ENCODE results near the gene FAM110C.

DNA sequence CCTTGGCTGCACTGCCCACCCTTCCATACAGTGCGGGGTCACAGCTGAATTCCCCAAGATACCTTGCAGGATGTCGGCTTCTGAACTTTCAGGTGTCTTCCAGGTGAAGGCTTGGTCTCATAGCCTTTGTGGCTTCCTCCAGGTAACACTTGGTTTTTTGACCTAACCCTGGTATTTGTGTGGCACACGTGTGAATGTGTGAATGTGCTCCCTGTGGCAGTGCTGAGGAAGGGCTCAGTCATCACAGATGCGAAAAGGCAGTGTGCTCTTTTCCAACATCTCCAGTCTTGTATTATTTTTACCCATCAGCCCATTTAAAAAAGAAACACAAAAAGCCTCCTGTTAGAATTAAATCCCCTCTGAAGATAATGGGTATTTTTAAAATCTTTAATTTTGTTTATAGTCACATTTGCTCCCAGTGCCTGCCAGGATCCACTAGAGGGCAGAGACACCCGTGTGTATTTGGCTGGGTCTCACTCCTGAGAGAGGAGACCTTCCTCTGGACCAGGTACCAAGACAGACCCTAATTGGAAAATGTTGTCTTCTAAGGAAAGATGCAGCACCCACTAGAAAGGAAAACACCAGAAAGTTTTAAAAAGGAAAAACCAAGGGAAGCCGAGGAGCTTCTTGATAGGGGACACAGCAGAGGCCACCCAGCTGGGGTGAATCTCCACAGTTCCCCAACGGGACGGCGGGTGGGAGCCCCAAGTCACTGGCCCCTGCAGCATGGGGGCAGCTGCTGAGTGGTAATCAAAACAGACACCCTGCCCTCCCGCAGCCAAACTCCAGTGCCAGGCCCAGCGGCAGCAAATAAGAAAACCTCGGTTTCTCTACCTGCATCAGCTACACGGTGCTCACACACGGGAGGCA lies 27.7 kb downstream of the FAM110C start:
- TF ChIP-seq, protein P1, sequence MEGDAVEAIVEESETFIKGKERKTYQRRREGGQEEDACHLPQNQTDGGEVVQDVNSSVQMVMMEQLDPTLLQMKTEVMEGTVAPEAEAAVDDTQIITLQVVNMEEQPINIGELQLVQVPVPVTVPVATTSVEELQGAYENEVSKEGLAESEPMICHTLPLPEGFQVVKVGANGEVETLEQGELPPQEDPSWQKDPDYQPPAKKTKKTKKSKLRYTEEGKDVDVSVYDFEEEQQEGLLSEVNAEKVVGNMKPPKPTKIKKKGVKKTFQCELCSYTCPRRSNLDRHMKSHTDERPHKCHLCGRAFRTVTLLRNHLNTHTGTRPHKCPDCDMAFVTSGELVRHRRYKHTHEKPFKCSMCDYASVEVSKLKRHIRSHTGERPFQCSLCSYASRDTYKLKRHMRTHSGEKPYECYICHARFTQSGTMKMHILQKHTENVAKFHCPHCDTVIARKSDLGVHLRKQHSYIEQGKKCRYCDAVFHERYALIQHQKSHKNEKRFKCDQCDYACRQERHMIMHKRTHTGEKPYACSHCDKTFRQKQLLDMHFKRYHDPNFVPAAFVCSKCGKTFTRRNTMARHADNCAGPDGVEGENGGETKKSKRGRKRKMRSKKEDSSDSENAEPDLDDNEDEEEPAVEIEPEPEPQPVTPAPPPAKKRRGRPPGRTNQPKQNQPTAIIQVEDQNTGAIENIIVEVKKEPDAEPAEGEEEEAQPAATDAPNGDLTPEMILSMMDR (optimal IDR thresholded peaks at IDR 0.05 in 1 of 3, IDR thresholded peaks at IDR 0.05 in 1 of 3, conservative IDR thresholded peaks at IDR 0.05 in 1 of 3; ENCODE audit: extremely low read depth in 1 of 3, insufficient read depth in 2 of 3, low read length in 3 of 3), result peak; percentile 52 to 66 (median 60)
- TF ChIP-seq EZH2 (IDR thresholded peaks at IDR 0.05; ENCODE audit: low read length), result no peak

All from keratinocyte (primary cell).